RWPE2 (cell line): ENCODE results near the gene SYNE3.
A peak's percentile ranks its signal among the peaks of the same experiment; 100 is the strongest.

ENCODE experiments used
- ATAC-seq: fragments of 200-7000 bp; cut with Tn5 transposase; 3 replicates; pipeline ENCODE4 v1.9.1; 2021; ENCODE audit warnings: low read depth
- DNase-seq: peaks from one replicate; pipeline ENCODE4 v3.0.0-alpha.2; 2020; ENCODE audit warnings: low spot score
- H3K27ac ChIP-seq: fragments of 450-650 bp; 2 replicates; pipeline ENCODE4 v1.5.1; 2017; ENCODE audit warnings: mild to moderate bottlenecking; ENCODE audit not compliant: poor library complexity, severe bottlenecking
- H3K27me3 ChIP-seq: fragments of 250-450 bp; sonication (Bioruptor Pico); 2 replicates; pipeline ENCODE4 v1.5.1; 2021; ENCODE audit warnings: mild to moderate bottlenecking, moderate library complexity; ENCODE audit not compliant: insufficient read depth, poor library complexity, severe bottlenecking
- H3K36me3 ChIP-seq: fragments of 250-450 bp; sonication (Bioruptor Pico); 2 replicates; pipeline ENCODE4 v1.5.1; 2020; ENCODE audit warnings: low read depth, mild to moderate bottlenecking, moderate library complexity
- H3K4me1 ChIP-seq: fragments of 250-450 bp; sonication (Bioruptor Pico); 2 replicates; pipeline ENCODE4 v1.5.1; 2021; ENCODE audit warnings: mild to moderate bottlenecking, moderate library complexity; ENCODE audit not compliant: insufficient read depth, poor library complexity, severe bottlenecking
- H3K4me3 ChIP-seq: fragments of 250-450 bp; sonication (Bioruptor Pico); 2 replicates; pipeline ENCODE4 v1.5.1; 2021; ENCODE audit warnings: mild to moderate bottlenecking, moderate library complexity; ENCODE audit not compliant: severe bottlenecking
- H3K9me3 ChIP-seq: fragments of 250-450 bp; sonication (Bioruptor Pico); 2 replicates; pipeline ENCODE4 v1.5.1; 2021; ENCODE audit warnings: mild to moderate bottlenecking, moderate library complexity; ENCODE audit not compliant: severe bottlenecking
- TF ChIP-seq, protein P1 (sequence below): fragments of 450-650 bp; IDR thresholded peaks from one replicate; pipeline ENCODE4 v1.5.1; 2017; ENCODE audit warnings: mild to moderate bottlenecking, moderate library complexity; ENCODE audit not compliant: poor library complexity, severe bottlenecking

Gene SYNE3

DNA sequence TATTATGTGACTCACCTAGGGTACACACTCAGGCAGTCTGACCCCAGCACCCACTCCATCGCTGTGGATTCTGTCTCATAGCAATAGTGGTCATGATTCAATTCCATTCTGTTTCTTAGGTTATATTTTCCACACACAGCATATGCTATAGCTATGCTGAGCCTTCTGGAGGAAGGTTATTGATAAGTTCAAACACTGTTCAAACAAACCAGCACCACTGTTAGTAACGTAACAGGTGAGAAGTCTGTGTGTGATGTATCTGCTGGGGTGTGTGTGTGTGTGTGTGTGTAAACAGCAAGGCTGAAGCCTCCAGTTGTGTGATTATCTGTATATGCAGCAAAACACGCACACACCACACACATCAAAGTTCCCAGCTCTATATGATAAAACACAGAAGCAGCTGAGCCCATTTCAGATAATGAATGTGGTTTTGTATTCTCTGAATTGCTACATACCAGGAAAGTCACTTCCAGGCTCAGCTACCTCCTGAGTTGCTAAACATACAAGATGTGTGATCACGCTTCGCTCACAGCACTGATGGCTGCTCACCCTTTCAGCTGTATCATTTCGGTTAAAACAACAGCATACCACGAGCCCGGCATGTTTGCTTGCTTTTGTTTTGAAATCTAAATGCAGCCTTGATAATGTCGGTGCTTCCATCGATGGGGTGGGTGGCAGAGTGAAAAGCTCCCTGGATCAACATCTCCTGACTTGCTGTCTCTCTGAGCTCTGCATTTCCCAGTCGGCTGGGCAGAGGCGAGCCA lies 6.8 kb upstream of the SYNE3 start:
- H3K36me3 ChIP-seq, result no peaks in the 10 kb centered on the region
- DNase-seq, result no peak
- H3K4me1 ChIP-seq, result peaks cover 69% of the 10 kb centered on the region
- no peaks in the 10 kb centered on the region for H3K9me3 ChIP-seq
- TF ChIP-seq, protein P1, sequence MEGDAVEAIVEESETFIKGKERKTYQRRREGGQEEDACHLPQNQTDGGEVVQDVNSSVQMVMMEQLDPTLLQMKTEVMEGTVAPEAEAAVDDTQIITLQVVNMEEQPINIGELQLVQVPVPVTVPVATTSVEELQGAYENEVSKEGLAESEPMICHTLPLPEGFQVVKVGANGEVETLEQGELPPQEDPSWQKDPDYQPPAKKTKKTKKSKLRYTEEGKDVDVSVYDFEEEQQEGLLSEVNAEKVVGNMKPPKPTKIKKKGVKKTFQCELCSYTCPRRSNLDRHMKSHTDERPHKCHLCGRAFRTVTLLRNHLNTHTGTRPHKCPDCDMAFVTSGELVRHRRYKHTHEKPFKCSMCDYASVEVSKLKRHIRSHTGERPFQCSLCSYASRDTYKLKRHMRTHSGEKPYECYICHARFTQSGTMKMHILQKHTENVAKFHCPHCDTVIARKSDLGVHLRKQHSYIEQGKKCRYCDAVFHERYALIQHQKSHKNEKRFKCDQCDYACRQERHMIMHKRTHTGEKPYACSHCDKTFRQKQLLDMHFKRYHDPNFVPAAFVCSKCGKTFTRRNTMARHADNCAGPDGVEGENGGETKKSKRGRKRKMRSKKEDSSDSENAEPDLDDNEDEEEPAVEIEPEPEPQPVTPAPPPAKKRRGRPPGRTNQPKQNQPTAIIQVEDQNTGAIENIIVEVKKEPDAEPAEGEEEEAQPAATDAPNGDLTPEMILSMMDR, result no peak
- no peak; the same call in 2 of the 3 replicates for ATAC-seq
- no peak overlapping the region for H3K4me3 ChIP-seq
- peak overlapping the region; percentile 88 for H3K27ac ChIP-seq
- H3K27me3 ChIP-seq, result no peaks in the 10 kb centered on the region

DNA sequence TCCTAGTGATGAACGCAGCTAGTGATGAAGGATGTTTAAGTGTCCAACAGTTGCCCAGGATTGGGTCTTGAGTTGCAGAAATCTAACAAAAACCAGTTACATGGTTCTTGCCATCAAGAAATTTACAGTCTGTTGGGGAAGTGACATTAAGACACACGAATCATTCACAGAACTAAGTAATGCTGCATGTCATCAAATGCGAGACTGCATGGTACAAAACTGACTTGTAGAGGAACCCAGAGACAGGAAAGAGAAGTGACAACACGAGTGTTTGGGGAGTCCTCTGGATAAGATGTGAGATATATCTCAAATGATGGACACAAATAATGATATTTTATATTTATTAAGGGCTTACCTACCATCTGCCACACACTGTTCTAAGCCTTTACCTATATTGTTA lies 6.1 kb upstream of the SYNE3 start:
- Histone ChIP-seq H3K27ac (peak overlapping the region; percentile 88), H3K27me3 (no peaks in the 10 kb centered on the region), H3K4me3 (no peak overlapping the region), H3K9me3 (no peaks in the 10 kb centered on the region), H3K4me1 (peaks cover 74% of the 10 kb centered on the region), H3K36me3 (no peaks in the 10 kb centered on the region)
- TF ChIP-seq, protein P1, result no peak
- no peak for ATAC-seq
- DNase-seq, result no peak

DNA sequence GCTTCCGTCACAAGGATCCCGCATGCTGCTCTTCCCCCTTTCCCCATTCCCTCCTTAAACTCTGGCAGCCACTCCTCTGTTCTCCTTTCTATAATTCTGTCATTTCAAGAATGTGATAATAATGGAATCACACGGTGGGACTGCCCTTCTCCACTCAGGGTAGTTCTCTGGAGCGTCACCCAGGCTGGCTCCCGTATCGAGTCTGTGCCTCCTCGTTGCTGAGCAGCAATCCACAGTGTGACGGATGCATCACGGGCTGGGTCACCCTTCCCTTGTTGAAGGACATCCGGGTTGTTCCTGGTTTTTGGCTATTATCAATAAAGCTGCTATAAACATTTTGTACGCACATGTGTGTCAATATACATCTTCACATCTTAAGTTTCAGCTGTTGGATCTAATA lies 5.7 kb upstream of the SYNE3 start:
- H3K36me3 ChIP-seq, result no peaks in the 10 kb centered on the region
- no peaks in the 10 kb centered on the region for H3K27me3 ChIP-seq
- peak overlapping the region; percentile 88 for H3K27ac ChIP-seq
- DNase-seq (no peak), ATAC-seq (no peak)
- no peak overlapping the region for H3K4me3 ChIP-seq
- peaks cover 72% of the 10 kb centered on the region for H3K4me1 ChIP-seq
- no peaks in the 10 kb centered on the region for H3K9me3 ChIP-seq
- TF ChIP-seq, protein P1, result no peak

DNA sequence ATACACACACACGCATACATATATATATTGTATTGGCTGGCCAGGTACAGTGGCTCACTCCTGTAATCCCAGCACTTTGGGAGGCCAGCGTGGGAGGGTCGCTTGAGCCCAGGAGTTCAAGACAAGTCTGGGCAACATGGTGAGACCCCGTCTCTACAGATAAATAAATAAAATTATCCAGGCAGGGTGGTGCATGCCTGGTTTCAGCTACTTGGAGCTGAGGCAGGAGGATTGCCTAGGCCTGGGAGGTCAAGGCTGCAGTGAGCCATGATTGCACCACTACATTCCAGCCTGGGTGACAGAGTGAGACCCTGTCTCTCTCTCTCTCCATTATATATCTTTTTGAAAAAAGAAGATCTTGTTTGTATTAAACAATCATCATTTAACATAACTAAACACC lies 4.6 kb upstream of the SYNE3 start:
- peaks cover 68% of the 10 kb centered on the region for H3K4me1 ChIP-seq
- no peak overlapping the region for H3K4me3 ChIP-seq
- ATAC-seq, result no peak
- no peak overlapping the region for H3K27ac ChIP-seq
- H3K36me3 ChIP-seq, result no peaks in the 10 kb centered on the region
- H3K9me3 ChIP-seq, result no peaks in the 10 kb centered on the region
- no peaks in the 10 kb centered on the region for H3K27me3 ChIP-seq
- TF ChIP-seq, protein P1, result no peak
- no peak for DNase-seq

DNA sequence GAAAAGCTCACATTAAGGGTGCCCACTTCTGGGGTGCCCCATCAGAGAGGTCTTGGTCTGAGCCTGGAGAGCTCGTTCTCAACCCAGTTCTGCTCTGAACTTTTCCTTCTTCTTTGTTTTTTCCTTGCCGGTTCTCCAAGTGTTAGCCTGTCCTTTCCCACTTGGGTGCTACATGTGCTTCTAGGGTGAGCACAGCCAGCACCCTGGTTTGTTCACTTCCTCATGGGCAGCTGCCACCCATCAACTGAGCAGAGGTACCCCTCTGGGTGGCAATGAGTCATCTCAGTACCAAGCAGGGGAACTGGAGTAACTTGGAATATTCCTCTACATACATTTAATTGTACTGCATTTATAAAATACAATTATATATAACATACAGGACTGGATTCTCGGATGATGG lies 3.9 kb upstream of the SYNE3 start:
- Histone ChIP-seq H3K36me3 (no peaks in the 10 kb centered on the region), H3K27me3 (no peaks in the 10 kb centered on the region), H3K4me1 (peaks cover 73% of the 10 kb centered on the region), H3K4me3 (no peak overlapping the region), H3K9me3 (no peaks in the 10 kb centered on the region), H3K27ac (peak overlapping the region; percentile 69)
- DNase-seq (no peak), ATAC-seq (no peak)
- TF ChIP-seq, protein P1, result no peak
